GM19238 (cell line): ENCODE measurements around the gene DPH7.
"Not testable (repeated sequence)": the region's sequence is repeated elsewhere in the genome, so short reads cannot be mapped to it uniquely, and the experiment has no call there.

Experiments used
- DNase-seq: peaks from one replicate; pipeline ENCODE4 v3.0.0; 2011; ENCODE audit warnings: low spot score; ENCODE audit not compliant: insufficient read length

DPH7 gene

DNA sequence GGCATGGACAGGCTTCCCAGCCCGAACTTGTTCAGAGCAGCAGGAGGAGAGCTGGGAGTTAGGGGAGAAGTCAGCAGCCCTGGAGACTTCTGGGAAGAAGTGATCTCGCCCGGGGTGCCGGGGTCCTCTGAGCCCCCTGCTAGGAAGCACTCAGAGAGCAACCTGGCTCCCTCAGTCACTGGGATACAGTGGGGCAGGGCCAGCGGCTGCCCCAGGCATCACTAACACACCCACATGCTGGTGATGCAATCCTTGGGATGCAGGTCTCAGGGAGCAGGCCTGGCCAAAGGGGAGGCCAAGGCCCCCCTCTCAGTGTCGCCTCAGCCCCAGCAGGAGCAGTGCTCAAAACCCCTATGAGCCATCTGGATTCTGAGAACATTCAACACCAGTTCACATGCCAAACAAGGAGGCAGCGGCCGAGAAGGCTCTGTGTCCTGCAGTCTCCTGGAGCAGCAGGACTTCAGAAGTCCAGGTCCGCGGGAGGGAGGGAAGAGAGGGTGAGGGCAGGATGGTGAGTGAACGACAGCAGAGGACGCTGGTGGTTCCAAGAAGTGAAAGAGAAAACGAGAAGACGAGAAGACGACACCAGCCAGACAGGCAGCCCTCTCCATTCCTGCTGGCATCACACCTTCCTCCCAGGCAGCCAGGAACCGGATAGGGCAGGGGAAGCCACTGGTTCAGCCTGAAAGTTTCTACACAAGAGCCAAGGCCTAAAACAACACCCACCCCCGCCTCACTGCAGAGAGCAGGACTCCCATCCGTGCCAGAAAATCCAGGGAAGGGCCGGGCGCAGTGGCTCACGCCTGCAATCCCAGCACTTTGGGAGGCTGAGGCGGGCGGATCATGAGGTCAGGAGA is 30.8 kb downstream of the DPH7 start:
- no peak for DNase-seq

DNA sequence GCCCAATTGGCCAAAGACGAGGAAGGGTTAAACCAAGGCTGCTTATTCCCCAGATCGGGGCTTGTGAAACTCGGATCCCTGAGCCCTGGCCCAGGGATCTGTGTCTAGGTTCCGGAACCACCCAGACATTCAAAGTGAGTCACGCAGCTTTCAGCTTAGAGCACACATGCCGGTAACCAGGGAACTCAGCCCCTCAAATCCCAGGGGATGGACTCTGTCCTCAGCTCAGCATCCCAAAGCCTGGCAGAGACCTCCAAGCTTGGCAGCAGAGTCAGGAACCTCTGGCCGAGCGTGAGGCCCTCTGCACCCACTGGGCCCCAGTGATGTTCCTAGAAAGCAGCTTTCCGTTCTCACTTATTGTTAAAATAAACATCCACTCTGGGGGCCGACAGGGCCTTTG is 33.6 kb downstream of the DPH7 start:
- DNase-seq = no peak

DNA sequence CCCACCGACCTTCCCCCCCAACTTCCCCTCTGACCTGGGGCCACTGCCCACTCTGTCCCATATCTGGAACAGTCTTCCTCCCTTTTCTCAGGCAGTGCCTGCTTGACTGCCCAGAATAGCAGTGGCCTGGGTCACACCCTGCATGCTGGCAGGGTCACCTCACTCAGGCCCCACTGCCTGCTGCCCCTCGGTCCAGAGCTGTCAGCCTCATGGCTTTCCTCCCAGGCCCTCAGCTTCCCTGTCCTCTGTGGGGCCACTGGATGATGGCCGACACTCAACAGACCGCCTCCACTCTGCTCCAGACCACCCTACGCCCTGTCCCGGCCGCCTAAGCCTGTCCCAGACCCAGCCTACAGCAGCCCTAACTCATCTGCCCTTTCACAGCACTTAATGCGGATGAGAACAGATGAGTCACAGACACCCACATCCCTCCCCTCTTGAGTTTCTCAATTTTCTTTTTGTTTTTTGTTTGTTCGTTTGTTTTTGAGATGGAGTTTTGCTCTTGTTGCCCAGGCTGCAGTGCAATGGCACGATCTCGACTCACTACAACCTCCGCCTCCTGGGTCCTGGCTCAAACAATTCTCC is 34.5 kb downstream of the DPH7 start:
- DNase-seq = no peak

DNA sequence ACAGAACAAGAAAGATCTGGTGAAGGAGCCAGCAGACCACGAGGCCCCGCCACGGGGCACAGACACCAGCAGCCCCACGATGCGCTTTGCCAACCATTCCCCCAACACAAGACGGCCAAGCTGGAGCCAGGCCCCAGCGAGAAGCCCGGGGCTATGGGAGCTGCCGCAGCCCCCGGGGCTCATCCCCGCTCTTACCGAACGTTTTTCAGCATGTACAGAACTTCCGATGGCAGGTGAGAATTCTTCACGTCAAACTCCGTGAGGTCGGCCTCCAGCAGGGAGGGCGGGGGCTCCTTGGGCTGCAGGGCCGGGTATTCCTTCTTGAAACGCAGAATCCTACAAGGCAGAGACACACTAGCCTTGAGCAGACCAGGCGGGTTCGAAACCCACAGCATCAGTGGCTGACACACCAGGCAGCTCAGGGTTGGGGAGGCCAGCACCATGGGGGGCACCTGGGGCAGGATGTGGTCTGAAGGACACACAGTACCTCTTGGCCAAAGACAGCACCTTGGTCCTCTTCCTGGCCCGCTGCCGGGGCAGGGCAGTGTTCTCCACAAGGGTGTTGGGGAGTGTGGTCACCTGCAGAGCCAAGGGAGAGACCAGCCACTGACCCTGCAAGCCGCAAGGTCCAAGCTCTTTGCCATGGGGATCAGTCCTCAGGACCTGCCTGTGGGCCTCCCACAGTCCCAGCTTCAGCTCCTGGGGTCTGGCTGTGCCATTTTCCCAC is 35.3 kb downstream of the DPH7 start:
- DNase-seq = no peak

DNA sequence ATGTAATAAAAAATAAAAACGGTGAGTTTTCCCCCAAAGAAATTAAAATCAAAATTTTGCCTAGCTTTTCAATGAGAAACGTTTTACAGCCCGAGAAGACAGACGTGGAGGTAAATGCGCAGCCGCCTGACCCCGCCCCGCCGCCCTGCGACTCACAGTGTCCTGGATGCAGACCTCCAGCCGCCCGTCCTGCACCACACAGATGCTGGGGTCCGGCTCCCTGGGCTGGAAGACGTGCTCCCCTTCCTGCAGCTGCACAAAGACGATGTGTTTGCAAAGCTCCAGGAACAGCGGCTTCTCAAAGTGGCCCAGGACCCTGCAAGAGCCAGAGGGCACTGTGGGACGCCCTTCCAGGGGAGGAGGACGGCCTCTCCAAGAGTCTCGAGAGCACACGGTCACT is 36.2 kb downstream of the DPH7 start:
- no peak for DNase-seq

DNA sequence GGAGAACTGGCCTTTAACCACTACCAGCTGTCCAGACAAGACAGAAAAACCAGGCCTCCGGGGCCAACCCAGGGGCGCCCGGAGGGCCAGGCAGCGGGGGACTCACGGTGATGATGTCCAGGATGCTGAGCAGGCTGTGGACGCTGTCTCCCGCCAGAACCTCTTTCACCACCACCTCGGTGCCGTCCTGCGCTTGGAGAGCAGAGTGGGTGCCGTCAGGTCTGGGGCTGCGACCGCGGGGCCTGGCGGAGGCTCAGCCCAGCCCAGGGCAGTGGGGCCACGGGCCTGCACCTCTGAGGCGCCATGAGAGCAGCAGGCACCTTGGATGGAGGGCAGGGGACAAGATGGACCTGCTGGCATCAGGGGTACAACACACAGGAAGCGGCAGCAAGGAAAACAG is 38.2 kb downstream of the DPH7 start:
- no peak for DNase-seq

DNA sequence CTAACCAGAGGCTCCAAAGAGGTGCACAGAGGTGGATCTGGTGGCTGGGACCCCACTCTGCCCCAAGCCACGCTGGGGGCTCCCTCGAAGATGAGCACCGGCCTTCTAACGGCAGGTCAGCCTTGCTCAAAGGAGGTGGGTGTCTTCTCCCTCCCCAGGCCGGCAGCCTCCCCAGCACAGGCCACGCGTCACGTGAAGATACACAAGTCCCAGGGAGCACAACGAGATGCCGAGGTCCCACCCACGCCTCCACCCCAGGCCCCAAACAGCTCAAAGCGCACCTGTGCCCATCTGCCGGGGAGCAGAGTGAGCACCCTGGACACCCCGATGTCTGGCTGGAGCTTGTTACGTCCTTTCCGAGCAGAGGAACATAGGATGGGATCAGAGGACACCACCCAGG is 40.7 kb downstream of the DPH7 start:
- DNase-seq = no peak

DNA sequence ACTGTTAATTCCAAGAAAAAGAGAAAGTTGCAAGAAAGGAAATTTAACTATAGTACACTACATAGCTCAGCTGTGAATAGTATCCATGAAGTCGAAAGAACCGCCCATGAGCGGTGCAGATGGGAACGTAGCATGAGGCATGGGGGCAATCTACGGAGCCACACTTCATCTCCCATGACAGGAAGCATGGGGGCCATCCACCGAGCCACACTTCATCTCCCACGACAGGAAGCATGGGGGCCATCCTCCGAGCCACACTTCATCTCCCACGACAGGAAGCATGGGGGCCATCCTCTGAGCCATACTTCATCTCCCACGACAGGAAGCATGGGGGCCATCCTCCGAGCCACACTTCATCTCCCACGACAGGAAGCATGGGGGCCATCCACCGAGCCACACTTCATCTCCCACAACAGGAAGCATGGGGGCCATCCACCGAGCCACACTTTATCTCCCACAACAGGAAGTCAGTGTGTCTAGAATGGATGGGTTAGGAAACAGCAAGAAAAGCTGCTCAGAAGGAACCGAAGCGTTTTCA is 42.1 kb downstream of the DPH7 start:
- DNase-seq = not testable (repeated sequence)

DNA sequence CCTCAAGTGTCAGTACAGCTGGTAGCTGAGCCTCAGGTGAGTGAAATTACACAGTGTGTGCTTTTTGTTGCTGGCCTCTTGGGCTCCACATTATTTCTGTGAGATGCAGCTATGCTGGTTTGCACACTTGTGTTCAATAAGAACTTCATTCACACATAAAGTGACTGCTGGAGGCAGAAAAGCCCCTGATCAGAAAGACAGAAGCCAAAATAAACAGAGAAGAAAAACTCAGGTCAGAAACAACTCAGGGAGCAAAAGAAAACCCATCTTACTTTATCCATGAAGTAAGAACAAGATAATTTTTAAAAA is 43.7 kb downstream of the DPH7 start:
- no peak for DNase-seq

DNA sequence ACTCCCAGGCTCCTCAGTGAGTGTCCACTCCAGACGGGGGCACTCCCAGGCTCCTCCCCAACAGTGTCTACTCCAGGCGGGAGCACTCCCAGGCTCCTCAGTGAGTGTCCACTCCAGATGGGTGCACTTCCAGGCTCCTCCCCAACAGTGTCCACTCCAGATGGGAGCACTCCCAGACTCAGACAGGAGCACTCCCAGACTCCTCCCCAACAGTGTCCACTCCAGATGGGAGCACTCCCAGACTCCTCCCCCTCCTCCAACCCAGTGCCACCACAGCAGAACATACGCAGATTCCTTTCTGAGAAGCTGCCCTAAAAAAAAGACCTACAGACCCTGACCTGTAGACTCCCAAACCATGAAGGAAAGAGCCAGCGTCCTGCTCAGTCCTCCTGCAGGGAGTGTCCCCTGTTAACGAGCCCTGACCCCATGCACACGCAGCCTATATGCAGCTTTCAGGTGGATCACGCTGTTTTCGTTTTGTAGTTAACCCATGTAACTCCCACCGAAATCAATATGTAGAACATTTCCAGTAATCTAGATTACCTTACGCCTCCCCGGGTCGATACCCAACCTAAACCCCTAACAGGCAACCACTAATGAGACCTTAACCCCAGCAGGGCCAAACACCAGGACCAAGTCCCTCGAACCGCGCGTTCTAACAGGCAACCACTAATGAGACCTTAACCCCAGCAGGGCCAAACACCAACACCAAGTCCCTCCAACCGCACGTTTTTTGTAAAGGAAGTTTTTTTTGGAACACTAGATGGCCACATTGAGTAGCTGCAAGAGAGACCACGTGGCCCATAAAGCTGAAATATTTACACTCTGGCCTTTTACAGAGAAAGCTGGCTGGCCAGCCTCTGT is 44.2 kb downstream of the DPH7 start:
- DNase-seq = peak; percentile 49

DNA sequence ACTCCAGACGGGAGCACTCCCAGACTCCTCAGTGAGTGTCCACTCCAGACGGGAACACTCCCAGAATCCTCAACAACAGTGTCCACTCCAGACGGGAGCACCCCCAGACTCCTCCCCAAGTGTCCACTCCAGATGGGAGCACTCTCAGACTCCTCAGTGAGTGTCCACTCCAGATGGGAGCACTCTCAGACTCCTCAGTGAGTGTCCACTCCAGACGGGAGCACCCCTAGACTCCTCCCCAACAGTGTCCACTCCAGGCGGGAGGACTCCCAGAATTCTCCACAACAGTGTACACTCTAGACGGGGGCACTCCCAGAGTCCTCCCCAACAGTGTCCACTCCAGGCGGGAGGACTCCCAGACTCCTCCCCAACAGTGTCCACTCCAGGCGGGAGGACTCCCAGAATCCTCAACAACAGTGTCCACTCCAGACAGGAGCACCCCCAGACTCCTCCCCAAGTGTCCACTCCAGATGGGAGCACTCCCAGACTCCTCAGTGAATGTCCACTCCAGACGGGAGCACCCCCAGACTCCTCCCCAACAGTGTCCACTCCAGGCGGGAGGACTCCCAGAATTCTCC is 45.7 kb downstream of the DPH7 start:
- not testable (repeated sequence) for DNase-seq

DNA sequence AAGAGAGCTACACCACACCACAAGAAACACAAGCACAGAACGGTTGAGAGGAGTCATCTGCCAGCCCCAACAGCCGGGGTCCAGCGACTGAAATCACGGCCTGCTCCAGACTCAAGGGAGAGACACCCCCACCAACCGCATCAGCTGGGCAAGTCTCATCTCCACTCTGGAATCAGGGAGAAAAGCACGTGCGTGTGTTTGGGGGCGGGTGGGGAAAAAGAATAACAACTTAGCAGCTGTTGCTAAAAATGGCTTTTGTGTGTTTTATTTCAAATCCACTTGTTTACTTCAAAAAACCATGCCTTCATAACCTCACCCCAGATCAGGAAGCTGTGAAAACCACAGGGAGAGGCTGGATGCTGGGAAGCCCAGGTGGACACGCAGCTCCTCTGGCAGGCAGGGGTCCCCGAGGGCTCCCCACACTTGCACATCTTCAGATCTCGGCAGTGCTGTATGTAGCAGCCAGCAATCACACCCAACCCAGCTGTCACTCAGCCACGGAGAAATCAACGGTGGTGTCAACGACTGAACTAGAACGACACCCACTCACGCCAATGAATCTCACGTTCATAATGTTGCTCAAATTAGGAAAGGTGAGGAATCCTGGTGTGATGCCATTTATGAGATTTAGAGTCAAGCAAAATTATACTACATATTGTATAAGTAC is 47.5 kb downstream of the DPH7 start:
- no peak for DNase-seq

DNA sequence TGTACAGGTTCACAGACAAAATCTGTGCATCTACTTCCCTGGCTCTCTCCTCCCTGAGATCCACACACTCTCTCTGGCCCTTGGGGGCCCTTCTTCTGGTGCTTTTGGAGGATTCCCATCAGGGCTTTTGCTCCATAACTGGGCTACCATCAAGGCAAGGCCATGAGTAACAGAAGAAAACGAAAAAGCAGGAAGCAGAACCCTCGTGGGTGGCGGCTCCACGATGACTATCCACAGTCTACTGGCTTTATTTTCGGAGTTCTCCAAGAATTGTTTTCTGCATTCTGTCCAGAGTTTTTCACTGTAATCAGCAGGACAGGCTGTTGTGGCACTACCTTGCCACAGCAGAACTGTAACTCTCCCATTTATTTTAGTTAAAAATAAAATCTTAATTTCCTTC is 48.4 kb downstream of the DPH7 start:
- no peak for DNase-seq

DNA sequence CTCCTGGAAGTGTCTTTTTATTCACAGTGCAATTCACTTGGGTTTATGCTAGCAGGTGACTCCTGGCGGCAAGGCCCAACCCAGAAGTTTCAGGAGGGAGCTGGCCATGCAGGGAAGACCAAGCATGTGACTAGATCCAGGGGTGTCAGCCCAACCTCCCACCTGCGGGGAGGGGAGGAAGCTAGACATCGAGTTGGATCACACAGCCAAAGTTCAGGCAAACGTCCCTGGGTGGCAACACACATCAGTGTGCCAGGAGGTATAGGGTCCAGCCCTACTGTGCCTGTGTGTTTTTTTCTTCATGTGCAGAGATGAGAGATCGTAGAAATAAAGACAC is 53.8 kb downstream of the DPH7 start:
- DNase-seq = no peak

DNA sequence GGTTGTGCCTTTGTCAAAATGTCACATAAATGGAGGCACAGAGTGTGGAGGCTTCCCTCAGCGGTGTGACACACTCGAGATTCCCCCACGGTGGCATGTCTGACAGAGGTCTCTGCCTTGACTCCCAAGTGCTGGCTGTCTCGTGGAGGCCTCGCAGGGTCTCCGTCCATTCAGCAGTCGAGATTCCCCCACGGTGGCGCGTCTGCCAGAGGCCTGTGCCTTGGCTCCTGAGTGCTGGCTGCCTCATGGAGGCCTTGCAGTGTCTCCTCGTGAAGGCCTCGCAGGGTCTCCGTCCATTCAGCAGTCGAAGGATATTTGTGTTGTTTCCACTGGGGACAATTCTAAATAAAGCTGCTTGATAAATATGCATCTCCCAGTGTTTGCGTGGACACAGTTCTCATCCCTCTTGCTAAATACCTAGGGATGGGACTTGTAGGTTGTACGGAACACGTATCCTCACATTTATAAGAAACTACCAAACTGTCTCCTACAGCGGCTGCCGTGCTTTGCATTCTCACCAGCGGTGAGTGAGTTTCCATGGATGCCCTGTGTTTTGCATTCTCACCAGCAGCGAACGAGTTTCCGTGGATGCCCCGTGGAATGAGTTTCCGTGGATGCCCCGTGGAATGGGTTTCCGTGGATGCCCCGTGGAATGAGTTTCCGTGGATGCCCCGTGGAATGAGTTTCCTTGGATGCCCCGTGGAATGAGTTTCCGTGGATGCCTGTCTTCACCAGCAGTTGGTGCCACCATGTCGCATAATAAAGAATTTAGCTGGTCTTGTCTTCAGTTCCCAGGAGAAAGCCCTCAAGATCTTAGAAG is 54.4 kb downstream of the DPH7 start:
- no peak for DNase-seq

DNA sequence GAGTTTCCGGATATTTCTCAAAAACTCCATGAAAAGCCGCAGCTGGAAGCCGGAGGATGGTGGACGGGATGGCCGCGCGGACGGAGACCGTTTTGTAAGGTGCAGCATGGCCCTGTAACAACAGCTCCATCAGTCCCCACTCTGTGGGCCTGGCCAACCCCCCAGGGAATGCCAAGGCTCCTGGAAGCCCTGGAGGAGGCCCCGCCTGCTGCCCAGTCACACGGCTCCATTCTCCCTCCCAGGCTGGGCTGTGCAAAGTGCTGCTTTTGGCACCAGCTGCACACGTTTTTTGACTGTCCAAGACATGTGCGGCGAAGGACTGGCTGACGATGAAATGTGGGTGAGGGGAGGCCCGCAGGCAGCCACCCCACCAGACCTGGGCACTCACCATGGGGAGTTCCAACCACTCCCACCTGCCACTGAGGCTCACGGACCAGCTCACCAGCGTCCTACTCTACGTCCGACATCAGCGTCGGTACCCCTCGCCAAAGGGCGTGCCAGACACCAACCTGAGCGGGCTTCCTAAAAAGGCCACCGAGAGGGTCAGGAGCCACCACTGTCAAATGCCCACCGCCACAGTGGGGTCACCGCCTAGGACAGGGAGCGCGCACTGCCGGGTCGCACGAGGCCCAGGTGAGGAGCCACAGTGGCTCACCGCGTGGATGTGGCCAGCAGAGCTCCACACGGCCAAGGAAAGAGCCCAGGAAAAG is 55.8 kb downstream of the DPH7 start:
- no peak for DNase-seq

DNA sequence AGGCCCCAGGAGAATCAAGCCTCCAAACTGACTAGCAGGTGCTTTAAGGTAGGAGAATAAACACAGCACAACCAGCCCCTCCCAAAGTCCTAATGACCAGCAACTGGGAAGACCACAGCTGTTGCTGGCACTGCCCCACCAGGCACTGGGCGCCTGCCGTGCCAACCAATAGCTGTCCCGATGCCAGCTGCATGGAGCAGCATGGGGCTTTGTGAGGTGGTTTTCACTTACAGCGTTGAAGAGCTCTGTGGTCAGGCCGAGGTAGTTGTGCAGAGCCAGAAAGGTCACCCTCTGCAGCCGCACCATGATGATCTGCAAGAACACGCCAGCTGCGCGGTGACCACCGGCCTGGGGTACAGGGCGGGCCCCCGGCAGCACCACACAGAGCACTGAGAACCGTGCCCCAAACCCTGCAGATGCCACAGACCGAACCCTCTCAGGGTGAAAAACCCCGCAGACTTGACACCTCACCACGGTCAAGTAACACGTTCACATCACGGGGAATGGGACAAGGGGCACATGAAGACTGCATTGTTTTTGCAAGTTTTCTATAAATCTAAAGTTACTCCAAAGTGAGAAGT is 57.2 kb downstream of the DPH7 start:
- DNase-seq = no peak

DNA sequence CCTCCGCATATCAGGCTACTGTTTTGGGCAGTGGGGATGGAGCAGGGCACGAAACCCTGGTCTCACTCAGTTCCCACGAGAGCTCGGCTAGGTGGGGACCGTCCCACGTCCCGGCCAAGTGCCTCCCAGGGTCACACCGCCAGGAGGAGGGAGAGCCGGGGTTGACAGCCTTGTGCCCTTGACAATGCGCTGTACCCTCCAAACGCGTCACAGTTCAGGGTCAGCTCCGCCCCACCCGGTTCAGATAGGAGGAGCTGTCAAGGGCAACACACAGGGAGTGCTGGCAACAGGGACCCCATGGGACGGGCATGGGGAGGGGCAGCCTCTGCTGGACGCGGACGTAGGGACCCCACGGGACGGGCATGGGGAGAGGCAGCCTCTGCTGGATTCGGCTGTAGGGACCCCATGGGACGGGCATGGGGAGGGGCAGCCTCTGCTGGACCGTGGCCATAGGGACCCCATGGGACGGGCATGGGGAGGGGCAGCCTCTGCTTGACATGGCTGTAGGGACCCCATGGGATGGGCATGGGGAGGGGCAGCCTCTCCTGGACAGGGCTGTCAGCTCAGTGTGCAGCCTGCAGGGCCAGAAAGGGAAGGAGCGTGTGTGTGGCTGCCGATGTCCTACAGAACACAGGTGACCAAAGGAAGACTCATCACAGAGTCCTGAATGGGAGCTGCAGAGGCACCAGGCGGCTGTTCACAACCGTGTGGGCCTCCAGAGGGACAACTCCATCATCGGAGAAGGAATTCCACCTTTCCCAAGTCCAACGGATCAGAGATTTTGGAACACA is 57.9 kb downstream of the DPH7 start:
- no peak for DNase-seq
